HFF-Myc (cell line): ENCODE measurements around the gene SCMH1.
A peak's percentile ranks its signal among the peaks of the same experiment; 100 is the strongest.

Experiments
- DNase-seq: peaks from one replicate; pipeline ENCODE4 v3.0.0-alpha.2; 2011; ENCODE audit warnings: low read depth; ENCODE audit errors: extremely low read depth
- H3K4me3 ChIP-seq: replicated peaks from 2 replicates; pipeline ENCODE4 v1.5.1; 2011; ENCODE audit warnings: low read depth, mild to moderate bottlenecking, control low read depth, low read length
- CTCF ChIP-seq: IDR thresholded peaks from 2 replicates; pipeline ENCODE4 v1.5.1; 2012; ENCODE audit warnings: mild to moderate bottlenecking, low read depth, low read length, control low read depth; ENCODE audit errors: missing control alignments

The SCMH1 gene

DNA sequence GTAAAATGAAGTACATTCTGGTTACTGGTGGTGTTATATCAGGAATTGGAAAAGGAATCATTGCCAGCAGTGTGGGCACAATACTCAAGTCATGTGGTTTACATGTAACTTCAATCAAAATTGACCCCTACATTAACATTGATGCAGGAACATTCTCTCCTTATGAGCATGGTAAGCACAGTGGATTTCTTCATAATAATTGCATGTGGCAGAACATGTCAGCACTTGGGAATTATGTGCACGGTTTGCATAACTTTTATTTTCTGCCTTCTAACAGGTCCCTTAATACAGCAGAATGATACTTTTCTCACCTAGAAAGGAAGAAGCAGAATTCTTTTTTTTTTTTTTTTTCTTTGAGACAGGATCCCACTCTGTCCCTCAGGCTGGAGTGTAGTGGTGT lies 258.8 kb downstream of the SCMH1 start:
- no peak for TF ChIP-seq CTCF
- DNase-seq: no peak
- H3K4me3 ChIP-seq: no peak overlapping the region

DNA sequence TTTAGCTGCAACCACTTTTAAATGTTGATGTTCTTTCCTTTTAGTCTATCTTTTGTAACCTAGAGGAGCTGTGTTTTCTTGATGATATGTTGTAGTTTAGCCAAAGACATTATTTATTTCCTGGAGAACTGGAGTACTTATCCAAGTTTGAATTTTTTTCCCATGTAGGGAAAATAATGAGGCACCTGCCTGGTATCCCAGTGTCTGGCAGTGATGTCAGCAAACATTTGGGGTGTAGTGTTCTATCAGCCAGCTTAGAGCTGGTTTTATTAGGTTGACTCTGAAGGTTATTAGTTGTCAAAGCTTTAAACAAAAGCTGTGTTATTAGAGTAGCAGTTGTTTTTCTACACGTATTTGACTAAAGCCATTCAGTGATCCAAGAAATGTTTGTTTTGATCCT lies 259.4 kb downstream of the SCMH1 start:
- no peak for TF ChIP-seq CTCF
- DNase-seq: no peak
- H3K4me3 ChIP-seq: no peak overlapping the region

DNA sequence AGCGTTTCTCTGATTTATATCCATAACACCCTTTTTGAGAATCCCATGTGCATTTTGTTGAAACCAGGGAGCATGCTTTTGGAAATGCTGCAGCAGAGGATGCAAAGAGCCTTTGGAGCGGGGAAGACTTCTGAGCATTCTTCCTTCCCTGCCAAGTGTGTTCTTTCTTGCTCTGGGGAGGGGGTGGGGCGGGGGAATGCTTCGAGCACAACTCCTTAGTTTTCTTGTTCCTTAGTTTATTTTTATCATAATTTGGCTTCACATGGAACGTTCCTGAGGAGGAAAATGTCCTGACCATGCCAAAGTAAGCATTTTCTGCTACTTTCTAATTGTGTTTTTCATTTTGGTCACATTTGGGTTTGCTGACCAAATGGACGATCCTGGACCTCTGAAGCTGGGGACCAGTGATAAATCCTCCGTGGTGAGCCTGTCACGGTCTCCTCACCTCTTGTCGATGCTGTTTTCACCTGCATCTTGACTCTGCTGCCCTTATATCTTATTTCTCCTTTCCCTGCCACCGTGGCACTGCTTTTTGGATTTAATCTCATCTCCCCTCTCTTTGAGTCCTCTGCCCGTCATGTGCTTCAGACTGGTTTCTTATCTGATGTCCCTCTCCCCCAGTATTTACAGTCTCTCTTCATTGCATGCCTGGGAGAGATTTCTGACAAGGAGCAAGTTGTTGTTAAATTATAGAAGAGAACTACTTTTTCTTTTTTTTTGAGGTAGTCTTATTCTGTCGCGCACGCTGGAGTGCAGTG lies 260.2 kb downstream of the SCMH1 start:
- H3K4me3 ChIP-seq: peak overlapping the region; percentile 80
- DNase-seq: no peak
- TF ChIP-seq CTCF: no peak

- TF ChIP-seq CTCF: no peak
- peak overlapping the region; percentile 80 for H3K4me3 ChIP-seq
- no peak for DNase-seq
Observed at GRCh38 chr1:40980453-40981121, 261.5 kb downstream of the SCMH1 start.

DNA sequence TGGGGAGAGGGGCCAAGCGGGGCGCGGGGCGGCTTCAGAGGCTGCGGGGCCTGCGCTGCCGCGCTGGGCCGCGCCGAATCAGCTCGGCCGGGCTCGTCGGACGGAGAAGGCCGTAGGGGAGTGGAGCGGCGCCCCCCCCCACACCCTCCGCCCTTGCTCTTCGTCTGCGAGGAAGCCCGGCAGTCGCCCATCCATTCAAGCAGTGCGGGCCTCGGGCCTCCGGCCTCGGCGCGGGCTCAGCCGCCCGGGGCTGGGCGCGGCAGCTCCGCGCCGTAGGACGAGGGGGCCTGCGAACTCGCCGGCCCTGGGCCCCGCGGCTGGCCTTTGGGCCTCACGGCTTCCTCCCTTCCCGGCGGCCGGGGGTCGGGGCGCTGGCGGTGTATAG lies 262.0 kb downstream of the SCMH1 start:
- no peak for TF ChIP-seq CTCF
- H3K4me3 ChIP-seq: peak overlapping the region; percentile 80
- no peak for DNase-seq

GRCh38 chr1:40979241-40980067 lies 262.7 kb downstream of the SCMH1 start, which contains the start of gene CTPS1:
Gene CTPS1, plus strand, starts transcription at chr1:40979696. Its CDS starts 3,595 bp downstream, at chr1:40983291.
- peak; percentile 67 for DNase-seq
- H3K4me3 ChIP-seq: peak within 1 kb of the TSS; percentile 80
- peak; percentile 21 for TF ChIP-seq CTCF
